Smooth muscle cell of the brain vasculature (primary cell): Measurements from ENCODE around the gene LDB2.

ENCODE experiments used
- DNase-seq: peaks from one replicate; pipeline ENCODE4 v3.0.0-alpha.2; 2012; ENCODE audit warnings: low read depth, low spot score

The LDB2 gene

GRCh38 chr4:16721613-16722291, 176.7 kb downstream of the LDB2 start:
- no peak for DNase-seq

- DNase-seq, result no peak
Observed at GRCh38 chr4:16720761-16721160, 177.7 kb downstream of the LDB2 start.

- DNase-seq, result no peak
Observed at GRCh38 chr4:16717266-16717970, 181.0 kb downstream of the LDB2 start.

GRCh38 chr4:16715482-16715881, 183.0 kb downstream of the LDB2 start:
- DNase-seq, result no peak

- no peak for DNase-seq
Observed at GRCh38 chr4:16714191-16714590, 184.3 kb downstream of the LDB2 start.

GRCh38 chr4:16713696-16714095, 184.7 kb downstream of the LDB2 start:
- DNase-seq, result no peak

- no peak for DNase-seq
Observed at GRCh38 chr4:16713271-16713670, 185.2 kb downstream of the LDB2 start.

GRCh38 chr4:16710198-16710597, 188.2 kb downstream of the LDB2 start:
- DNase-seq, result no peak

- DNase-seq, result no peak
Observed at GRCh38 chr4:16707874-16708273, 190.6 kb downstream of the LDB2 start.

GRCh38 chr4:16706251-16706650, 192.2 kb downstream of the LDB2 start:
- DNase-seq, result no peak

GRCh38 chr4:16705341-16705740, 193.1 kb downstream of the LDB2 start:
- no peak for DNase-seq

- DNase-seq, result no peak
Observed at GRCh38 chr4:16704489-16704888, 194.0 kb downstream of the LDB2 start.

GRCh38 chr4:16695896-16696295, 202.5 kb downstream of the LDB2 start:
- no peak for DNase-seq

- DNase-seq, result no peak
Observed at GRCh38 chr4:16694884-16695276, 203.6 kb downstream of the LDB2 start.

- DNase-seq, result no peak
Observed at GRCh38 chr4:16694173-16694883, 204.1 kb downstream of the LDB2 start.

- DNase-seq, result no peak
Observed at GRCh38 chr4:16693641-16694040, 204.8 kb downstream of the LDB2 start.

GRCh38 chr4:16692961-16693506, 205.4 kb downstream of the LDB2 start:
- DNase-seq, result no peak

GRCh38 chr4:16692524-16692923, 205.9 kb downstream of the LDB2 start:
- DNase-seq, result no peak

- DNase-seq, result no peak
Observed at GRCh38 chr4:16692046-16692445, 206.4 kb downstream of the LDB2 start.

GRCh38 chr4:16691450-16691849, 207.0 kb downstream of the LDB2 start:
- DNase-seq, result no peak

GRCh38 chr4:16687845-16688244, 210.6 kb downstream of the LDB2 start:
- no peak for DNase-seq

- no peak for DNase-seq
Observed at GRCh38 chr4:16687011-16687410, 211.4 kb downstream of the LDB2 start.
